ENCODE results near the gene CCDC116.
"Not testable (repeated sequence)": the region's sequence is repeated elsewhere in the genome, so short reads cannot be mapped to it uniquely, and the experiment has no call there.

The CCDC116 gene

GRCh38 chr22:21632931-21633330, 371 bp downstream of the CCDC116 start:
- DNase-seq (ENCODE audit: low spot score): no peak
- in situ Hi-C loops (cut with MboI; ENCODE audit: low sequenced_read_pairs, unreplicated experiment): no loop called here
- TF ChIP-seq CTCF (IDR thresholded peaks at IDR 0.05; ENCODE audit: borderline replicate concordance, control extremely low read depth, extremely low read depth, insufficient read depth, missing control alignments): no peak

GRCh38 chr22:21633481-21633880, 921 bp downstream of the CCDC116 start:
- in situ Hi-C loops (cut with MboI; ENCODE audit: low sequenced_read_pairs, unreplicated experiment): no loop called here
- DNase-seq (ENCODE audit: low spot score): no peak
- TF ChIP-seq CTCF (IDR thresholded peaks at IDR 0.05; ENCODE audit: borderline replicate concordance, control extremely low read depth, extremely low read depth, insufficient read depth, missing control alignments): no peak

GRCh38 chr22:21634081-21634480, 1.5 kb downstream of the CCDC116 start:
- in situ Hi-C loops (cut with MboI; ENCODE audit: low sequenced_read_pairs, unreplicated experiment): no loop called here
- TF ChIP-seq CTCF (IDR thresholded peaks at IDR 0.05; ENCODE audit: borderline replicate concordance, control extremely low read depth, extremely low read depth, insufficient read depth, missing control alignments): no peak
- DNase-seq (ENCODE audit: low spot score): no peak

- DNase-seq (ENCODE audit: low spot score): no peak
- in situ Hi-C loops (cut with MboI; ENCODE audit: low sequenced_read_pairs, unreplicated experiment): no loop called here
- no peak for TF ChIP-seq CTCF (IDR thresholded peaks at IDR 0.05; ENCODE audit: borderline replicate concordance, control extremely low read depth, extremely low read depth, insufficient read depth, missing control alignments)
These were observed 2.3 kb downstream of the CCDC116 start for GRCh38 chr22:21634844-21635243.

GRCh38 chr22:21635771-21636510, 3.4 kb downstream of the CCDC116 start:
- no peak for TF ChIP-seq CTCF (IDR thresholded peaks at IDR 0.05; ENCODE audit: borderline replicate concordance, control extremely low read depth, extremely low read depth, insufficient read depth, missing control alignments)
- DNase-seq (ENCODE audit: low spot score): no peak
- in situ Hi-C loops (cut with MboI; ENCODE audit: low sequenced_read_pairs, unreplicated experiment): no loop called here

GRCh38 chr22:21636629-21637218, 4.2 kb downstream of the CCDC116 start:
- in situ Hi-C loops (cut with MboI; ENCODE audit: low sequenced_read_pairs, unreplicated experiment): no loop called here
- DNase-seq (ENCODE audit: low spot score): no peak
- no peak for TF ChIP-seq CTCF (IDR thresholded peaks at IDR 0.05; ENCODE audit: borderline replicate concordance, control extremely low read depth, extremely low read depth, insufficient read depth, missing control alignments)

- DNase-seq (ENCODE audit: low spot score); in situ Hi-C loops (cut with MboI; ENCODE audit: low sequenced_read_pairs, unreplicated experiment): not testable (repeated sequence)
These were observed 4.9 kb downstream of the CCDC116 start for GRCh38 chr22:21637450-21637849.
